PC-9 (cell line): Measurements from ENCODE around the gene CHKA.

Source experiments
- EZH2 ChIP-seq: fragments of 200-600 bp; sonication (generic); IDR thresholded peaks from 2 replicates; pipeline ENCODE4 v1.8.0; 2017; ENCODE audit warnings: antibody characterized with exemption, low read depth
- TF ChIP-seq, protein P1 (sequence below): fragments of 200-600 bp; sonication (generic); conservative IDR thresholded peaks from 2 replicates; pipeline ENCODE4 v1.6.1; 2017; ENCODE audit warnings: mixed run types, antibody characterized with exemption, mild to moderate bottlenecking, moderate library complexity

DNA sequence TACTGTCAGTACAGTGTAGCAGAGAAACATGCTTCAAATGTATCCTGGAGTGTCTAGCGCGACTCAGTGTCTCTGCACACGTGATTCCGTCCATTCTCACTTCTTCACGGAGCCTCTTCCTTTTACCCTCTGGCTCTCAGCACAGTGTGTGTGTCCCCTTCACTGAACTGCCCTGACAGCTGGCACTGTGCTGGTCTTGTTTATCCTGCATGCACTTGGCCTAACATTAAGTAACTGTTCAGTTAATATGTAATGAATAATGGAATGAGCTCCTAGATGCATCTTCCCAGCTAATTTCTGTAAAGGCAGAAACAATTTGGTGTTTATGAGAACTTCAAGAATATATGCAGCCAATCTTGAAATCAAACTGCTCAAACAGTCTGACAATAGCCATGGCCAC, 47.5 kb upstream of the CHKA start:
- TF ChIP-seq, protein P1, sequence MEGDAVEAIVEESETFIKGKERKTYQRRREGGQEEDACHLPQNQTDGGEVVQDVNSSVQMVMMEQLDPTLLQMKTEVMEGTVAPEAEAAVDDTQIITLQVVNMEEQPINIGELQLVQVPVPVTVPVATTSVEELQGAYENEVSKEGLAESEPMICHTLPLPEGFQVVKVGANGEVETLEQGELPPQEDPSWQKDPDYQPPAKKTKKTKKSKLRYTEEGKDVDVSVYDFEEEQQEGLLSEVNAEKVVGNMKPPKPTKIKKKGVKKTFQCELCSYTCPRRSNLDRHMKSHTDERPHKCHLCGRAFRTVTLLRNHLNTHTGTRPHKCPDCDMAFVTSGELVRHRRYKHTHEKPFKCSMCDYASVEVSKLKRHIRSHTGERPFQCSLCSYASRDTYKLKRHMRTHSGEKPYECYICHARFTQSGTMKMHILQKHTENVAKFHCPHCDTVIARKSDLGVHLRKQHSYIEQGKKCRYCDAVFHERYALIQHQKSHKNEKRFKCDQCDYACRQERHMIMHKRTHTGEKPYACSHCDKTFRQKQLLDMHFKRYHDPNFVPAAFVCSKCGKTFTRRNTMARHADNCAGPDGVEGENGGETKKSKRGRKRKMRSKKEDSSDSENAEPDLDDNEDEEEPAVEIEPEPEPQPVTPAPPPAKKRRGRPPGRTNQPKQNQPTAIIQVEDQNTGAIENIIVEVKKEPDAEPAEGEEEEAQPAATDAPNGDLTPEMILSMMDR: no peak
- TF ChIP-seq EZH2: no peak
